HEK293T (cell line): ENCODE measurements around the gene PCBP3.

Source experiments
- CTCF ChIA-PET: fragments of 350-600 bp; formaldehyde crosslinking; extraction: SDS; loops from one replicate; lab custom pipeline; 2021; ENCODE audit warnings: antibody characterized with exemption, inconsistent platforms; lab: Yijun Ruan, JAX
- POLR2A ChIA-PET: fragments of 350-600 bp; formaldehyde crosslinking; extraction: SDS; loops from one replicate; lab custom pipeline; 2020; ENCODE audit warnings: antibody characterized with exemption, inconsistent platforms; lab: Yijun Ruan, JAX
- DNase-seq: peaks from one replicate; pipeline ENCODE4 v3.0.0; 2012; ENCODE audit warnings: mixed read lengths; ENCODE audit errors: extremely low spot score
- ARNT ChIP-seq: fragments of 450-650 bp; IDR thresholded peaks from 2 replicates; pipeline ENCODE4 v1.6.1; 2017; ENCODE audit warnings: mild to moderate bottlenecking
- BHLHE40 ChIP-seq: fragments of 450-650 bp; IDR thresholded peaks from 2 replicates; pipeline ENCODE4 v1.6.1; 2016; ENCODE audit warnings: mild to moderate bottlenecking, moderate library complexity, borderline replicate concordance
- CTBP1 ChIP-seq: fragments of 450-650 bp; IDR thresholded peaks from 2 replicates; pipeline ENCODE4 v1.6.1; 2016; ENCODE audit warnings: borderline replicate concordance
- ELF4 ChIP-seq: fragments of 450-650 bp; IDR thresholded peaks from 2 replicates; pipeline ENCODE4 v1.6.1; 2017; ENCODE audit warnings: antibody characterized with exemption
- FOXA1 ChIP-seq: fragments of 450-650 bp; IDR thresholded peaks from 2 replicates; pipeline ENCODE4 v1.6.1; 2016; ENCODE audit warnings: mild to moderate bottlenecking
- FOXK2 ChIP-seq: fragments of 450-650 bp; IDR thresholded peaks from 2 replicates; pipeline ENCODE4 v1.6.1; 2016; ENCODE audit warnings: mild to moderate bottlenecking
- FOXM1 ChIP-seq: fragments of 450-650 bp; IDR thresholded peaks from 2 replicates; pipeline ENCODE4 v1.6.1; 2017; ENCODE audit warnings: mild to moderate bottlenecking, borderline replicate concordance
- HDGF ChIP-seq: fragments of 450-650 bp; IDR thresholded peaks from 2 replicates; pipeline ENCODE4 v1.6.1; 2017; ENCODE audit warnings: antibody characterized with exemption, borderline replicate concordance
- L3MBTL2 ChIP-seq: fragments of 450-650 bp; conservative IDR thresholded peaks from 2 replicates; pipeline ENCODE4 v1.6.1; 2016; ENCODE audit warnings: mild to moderate bottlenecking
- LEF1 ChIP-seq: fragments of 450-650 bp; IDR thresholded peaks from 2 replicates; pipeline ENCODE4 v1.6.1; 2017; ENCODE audit warnings: mild to moderate bottlenecking, borderline replicate concordance
- NFRKB ChIP-seq: fragments of 450-650 bp; IDR thresholded peaks from 2 replicates; pipeline ENCODE4 v1.6.1; 2016; ENCODE audit warnings: mild to moderate bottlenecking, moderate library complexity
- PKNOX1 ChIP-seq: fragments of 450-650 bp; IDR thresholded peaks from 2 replicates; pipeline ENCODE4 v1.6.1; 2016
- SP1 ChIP-seq: fragments of 450-650 bp; IDR thresholded peaks from 2 replicates; pipeline ENCODE4 v1.6.1; 2017
- SUZ12 ChIP-seq: fragments of 450-650 bp; IDR thresholded peaks from 2 replicates; pipeline ENCODE4 v1.6.1; 2016; ENCODE audit warnings: mild to moderate bottlenecking
- TARDBP ChIP-seq: fragments of 450-650 bp; IDR thresholded peaks from 2 replicates; pipeline ENCODE4 v1.6.1; 2016
- ZNF384 ChIP-seq: fragments of 450-650 bp; IDR thresholded peaks from 2 replicates; pipeline ENCODE4 v1.6.1; 2016

Gene PCBP3

DNA sequence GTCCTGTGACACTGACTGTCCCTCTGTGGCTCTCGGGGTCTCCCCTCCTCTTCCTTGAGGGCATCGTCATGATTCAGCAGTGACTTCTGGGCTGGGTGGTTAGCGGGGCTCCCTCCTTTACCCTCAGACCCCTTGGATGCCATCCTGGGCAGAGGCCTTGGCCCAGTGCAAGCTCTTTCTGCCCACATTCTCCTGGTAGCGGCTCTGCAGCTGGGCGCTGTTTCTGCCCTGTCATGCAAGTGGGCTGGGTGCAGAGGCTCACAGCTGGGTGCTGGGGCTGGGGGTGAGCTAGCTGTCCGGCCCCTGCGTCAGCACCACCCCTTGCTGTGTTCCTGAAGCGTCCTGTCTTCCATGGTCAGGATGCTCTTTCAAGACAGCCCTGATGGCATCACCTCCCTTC, 158.5 kb downstream of the PCBP3 start:
- ChIA-PET POLR2A (no interaction called here), CTCF (no interaction called here)
- no peak for TF ChIP-seq ZNF384
- no peak for TF ChIP-seq FOXA1
- TF ChIP-seq L3MBTL2, result no peak
- TF ChIP-seq SP1, result no peak
- TF ChIP-seq TARDBP, result no peak
- TF ChIP-seq FOXM1, result no peak
- TF ChIP-seq SUZ12, result no peak
- TF ChIP-seq CTBP1, result no peak
- no peak for TF ChIP-seq HDGF
- TF ChIP-seq FOXK2, result no peak
- no peak for TF ChIP-seq NFRKB
- TF ChIP-seq BHLHE40, result no peak
- TF ChIP-seq ARNT, result no peak
- no peak for TF ChIP-seq PKNOX1
- DNase-seq, result no peak

DNA sequence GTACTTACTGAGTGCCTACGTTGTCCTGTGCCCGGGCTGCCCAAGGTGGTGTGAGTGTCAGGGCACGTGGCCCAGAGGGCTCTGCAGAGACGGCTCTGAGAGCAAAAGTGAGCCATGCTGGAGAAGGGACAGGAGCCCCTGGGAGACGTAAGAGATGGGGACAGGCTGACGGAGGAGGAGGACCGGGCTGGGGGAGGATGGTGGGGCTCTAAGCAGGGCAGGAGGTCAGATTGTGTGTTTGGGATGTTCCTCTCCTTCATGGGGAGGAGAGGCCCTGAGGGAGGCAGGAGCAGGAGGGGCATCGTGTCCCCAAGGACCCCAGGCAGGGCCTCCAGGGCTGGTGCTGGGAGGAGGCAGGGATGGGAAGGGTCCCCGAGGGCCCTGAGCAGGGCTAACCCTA, 158.9 kb downstream of the PCBP3 start:
- CTCF ChIA-PET, result no interaction called here
- POLR2A ChIA-PET, result no interaction called here
- DNase-seq, result no peak
- TF ChIP-seq FOXK2 (no peak), TARDBP (no peak), LEF1 (no peak), FOXA1 (no peak), CTBP1 (no peak), NFRKB (no peak)

GRCh38 chr21:45802956-45803617, 159.6 kb downstream of the PCBP3 start:
- DNase-seq, result no peak
- CTCF ChIA-PET, result no interaction called here
- POLR2A ChIA-PET, result no interaction called here
- TF ChIP-seq LEF1, result no peak
- no peak for TF ChIP-seq SUZ12
- TF ChIP-seq L3MBTL2, result no peak
- no peak for TF ChIP-seq NFRKB
- no peak for TF ChIP-seq ZNF384
- no peak for TF ChIP-seq FOXM1
- no peak for TF ChIP-seq CTBP1
- TF ChIP-seq BHLHE40, result no peak
- no peak for TF ChIP-seq ARNT
- TF ChIP-seq FOXK2, result no peak
- TF ChIP-seq TARDBP, result no peak
- TF ChIP-seq HDGF, result no peak
- no peak for TF ChIP-seq FOXA1
- TF ChIP-seq SP1, result no peak
- no peak for TF ChIP-seq ELF4

GRCh38 chr21:45803618-45804340, 160.3 kb downstream of the PCBP3 start:
- CTCF ChIA-PET, result no interaction called here
- DNase-seq, result no peak
- TF ChIP-seq PKNOX1 (no peak), ZNF384 (no peak), CTBP1 (no peak), FOXK2 (no peak), BHLHE40 (no peak), TARDBP (no peak)
- POLR2A ChIA-PET, result no interaction called here

DNA sequence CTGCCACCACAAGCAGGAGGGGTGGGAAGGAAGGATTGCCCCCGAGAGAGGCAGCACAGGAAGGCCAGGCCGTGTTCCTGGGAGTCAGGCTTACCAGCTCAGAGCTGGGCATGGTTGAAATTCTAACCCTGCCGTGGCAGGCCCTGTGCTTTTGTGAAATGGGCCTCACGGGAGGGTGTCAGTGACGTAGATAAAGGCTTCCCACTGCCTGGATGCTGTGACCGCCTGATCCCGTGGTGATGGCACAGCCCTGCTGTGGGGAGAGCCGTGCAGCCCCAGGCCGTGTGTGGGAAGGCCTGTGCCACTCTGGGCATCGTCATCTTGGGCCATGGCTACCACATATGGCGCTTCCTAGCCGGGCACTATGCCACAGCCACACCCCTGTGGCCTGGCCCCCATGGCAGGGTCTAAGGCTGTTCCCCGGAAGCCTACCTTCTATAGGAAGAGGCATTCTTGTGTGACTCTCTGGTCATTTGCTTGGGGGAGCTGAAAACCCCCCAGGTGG, 161.3 kb downstream of the PCBP3 start:
- no peak for DNase-seq
- TF ChIP-seq SUZ12 (no peak), FOXK2 (no peak), L3MBTL2 (no peak), PKNOX1 (no peak), SP1 (no peak), ELF4 (no peak), CTBP1 (no peak), FOXM1 (no peak), FOXA1 (no peak), BHLHE40 (no peak), ARNT (no peak), LEF1 (no peak), HDGF (no peak)
- ChIA-PET CTCF (no interaction called here), POLR2A (no interaction called here)

DNA sequence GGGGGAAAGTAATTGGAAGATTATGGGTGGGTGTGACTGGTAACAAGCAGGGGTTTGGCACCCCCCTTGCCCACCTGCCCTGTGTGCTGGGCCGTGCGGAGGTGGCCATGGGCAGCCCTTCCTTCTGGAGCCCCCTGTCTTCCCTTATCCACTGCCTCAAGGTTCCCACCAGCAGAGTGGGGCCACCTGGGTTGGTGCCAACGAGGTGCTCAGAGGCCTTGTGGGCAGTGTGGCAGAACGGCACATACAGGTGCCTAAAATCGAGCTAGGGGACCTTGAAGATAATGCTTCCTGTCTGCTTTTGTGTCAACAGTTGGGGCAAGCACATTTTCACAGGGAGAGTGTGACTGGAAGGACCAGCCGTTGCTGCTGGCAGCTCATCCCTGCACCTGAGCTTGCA, 161.8 kb downstream of the PCBP3 start:
- no peak for TF ChIP-seq LEF1
- no peak for TF ChIP-seq SP1
- no peak for TF ChIP-seq CTBP1
- TF ChIP-seq ELF4, result no peak
- no peak for TF ChIP-seq FOXK2
- TF ChIP-seq BHLHE40, result no peak
- no peak for TF ChIP-seq NFRKB
- TF ChIP-seq FOXM1, result no peak
- TF ChIP-seq FOXA1, result no peak
- no peak for TF ChIP-seq PKNOX1
- TF ChIP-seq TARDBP, result no peak
- no peak for TF ChIP-seq ARNT
- no peak for TF ChIP-seq ZNF384
- TF ChIP-seq SUZ12, result no peak
- no peak for TF ChIP-seq HDGF
- TF ChIP-seq L3MBTL2, result no peak
- POLR2A ChIA-PET, result no interaction called here
- CTCF ChIA-PET, result no interaction called here
- DNase-seq, result no peak
